HG03196 (cell line): ENCODE data around the gene SERPINA1.
"Not testable (repeated sequence)": the region's sequence is repeated elsewhere in the genome, so short reads cannot be mapped to it uniquely, and the experiment has no call there.

Experiments used
- ATAC-seq: cut with Tn5 transposase; IDR thresholded peaks from one replicate; pipeline ENCODE4 v1.9.1; 2021; ENCODE audit not compliant: unreplicated experiment

SERPINA1 gene

GRCh38 chr14:94372021-94372605 is 16.3 kb downstream of the SERPINA1 start:
- no peak for ATAC-seq

- ATAC-seq, result no peak
These were observed 17.9 kb downstream of the SERPINA1 start for GRCh38 chr14:94370524-94370910.

DNA sequence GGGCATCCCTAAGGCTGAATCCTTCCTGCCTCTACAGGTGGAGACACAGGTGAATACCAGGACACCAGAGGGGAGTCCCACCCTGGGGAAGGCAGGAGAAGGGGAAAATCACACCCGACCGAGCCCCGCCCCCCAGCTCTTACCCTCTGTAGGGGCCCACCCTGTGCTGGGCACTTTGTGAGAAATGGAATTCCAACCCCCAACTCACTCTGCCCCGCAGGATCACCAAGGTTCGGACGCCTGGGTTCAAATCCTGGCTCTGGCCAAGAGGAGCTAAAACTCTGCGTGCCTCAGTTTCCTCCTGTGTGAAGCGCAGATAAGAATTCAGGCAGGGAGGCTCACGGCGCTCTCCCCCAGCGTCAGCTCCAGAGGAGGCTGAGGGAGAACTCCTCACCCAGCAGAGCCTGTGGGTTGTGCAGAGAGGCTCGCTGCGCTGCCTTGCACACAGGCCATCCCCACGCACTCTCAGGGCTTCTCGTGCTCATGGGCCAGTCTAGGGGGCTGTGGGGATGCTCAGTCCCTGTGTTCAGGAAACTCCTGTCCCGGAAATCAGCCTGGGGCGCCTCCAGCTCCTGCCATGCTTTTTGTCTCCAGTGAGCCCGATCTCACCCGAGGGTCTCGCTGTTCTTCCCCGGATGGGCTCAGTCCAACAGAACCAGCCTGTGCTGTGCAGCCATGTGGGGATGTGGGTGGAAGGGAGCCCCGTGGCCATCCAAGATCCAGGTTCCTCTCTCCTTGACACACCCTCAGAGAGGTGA is 18.5 kb downstream of the SERPINA1 start:
- not testable (repeated sequence) for ATAC-seq

DNA sequence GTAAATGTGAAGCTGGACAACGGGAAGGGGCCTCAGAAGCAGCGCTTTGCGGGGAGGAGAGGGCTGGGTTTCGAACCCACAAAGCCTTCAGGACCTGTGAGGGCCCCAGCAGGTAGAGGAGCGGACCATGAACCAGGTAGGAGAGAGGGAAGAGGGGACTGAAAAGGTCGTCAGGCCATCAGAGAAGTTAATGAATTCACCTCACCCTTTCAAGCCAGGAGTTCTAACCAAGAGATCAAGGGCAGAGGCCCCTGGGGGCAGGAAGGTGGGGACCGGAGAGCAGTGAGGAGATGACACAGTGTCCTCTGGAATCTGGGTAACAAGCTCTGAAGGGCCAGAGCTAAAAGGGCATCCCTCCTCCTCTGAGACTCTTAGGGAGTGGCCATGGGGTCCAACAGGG is 19.4 kb downstream of the SERPINA1 start:
- ATAC-seq, result no peak

GRCh38 chr14:94368243-94368590 is 20.2 kb downstream of the SERPINA1 start:
- ATAC-seq, result no peak

DNA sequence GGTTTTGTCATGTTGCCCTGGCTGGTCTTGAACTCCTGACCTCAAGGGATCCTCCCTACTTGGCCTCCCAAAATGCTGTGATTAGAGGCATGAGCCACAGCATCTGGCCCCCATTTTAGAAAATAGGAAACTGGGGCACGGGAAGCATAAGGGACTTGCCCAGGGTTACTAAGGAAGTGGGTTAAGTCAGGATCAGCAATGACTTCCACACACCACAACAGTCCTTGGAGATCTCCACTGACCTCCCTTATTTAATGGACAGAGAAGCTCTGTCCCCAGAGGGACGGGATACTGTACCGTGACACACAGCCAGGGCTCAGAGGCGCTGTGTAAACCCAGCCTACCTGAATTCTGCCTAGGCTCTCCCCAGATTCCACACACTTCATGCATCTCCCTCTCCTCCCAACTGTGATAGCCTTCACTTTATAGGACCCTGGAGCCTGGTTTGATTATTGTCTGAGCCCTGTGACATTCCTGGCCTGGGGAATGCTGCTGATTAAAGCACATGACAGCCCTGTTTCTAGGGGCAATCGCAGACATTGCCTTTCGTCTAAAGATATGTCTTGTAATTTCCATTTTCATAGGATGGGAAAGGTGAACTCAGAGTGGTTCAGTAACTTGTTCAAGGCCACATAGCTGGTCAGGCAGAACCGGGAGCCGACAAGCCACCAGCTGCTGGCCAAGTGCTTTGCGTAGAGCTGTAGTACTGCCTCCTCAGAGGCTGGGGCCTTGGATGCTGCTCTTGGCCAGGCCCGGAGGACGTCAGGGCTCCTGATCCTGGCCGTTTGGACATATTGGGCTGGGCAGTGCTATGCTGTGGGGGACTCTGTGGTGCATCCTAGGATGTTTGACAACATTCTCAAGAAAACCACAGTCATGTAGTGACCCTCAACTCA is 20.8 kb downstream of the SERPINA1 start:
- ATAC-seq, result no peak

- no peak for ATAC-seq
These were observed 22.1 kb downstream of the SERPINA1 start, which contains the start of gene SERPINA2 for GRCh38 chr14:94366146-94366915. Gene SERPINA2 (minus strand): TSS chr14:94366698.

DNA sequence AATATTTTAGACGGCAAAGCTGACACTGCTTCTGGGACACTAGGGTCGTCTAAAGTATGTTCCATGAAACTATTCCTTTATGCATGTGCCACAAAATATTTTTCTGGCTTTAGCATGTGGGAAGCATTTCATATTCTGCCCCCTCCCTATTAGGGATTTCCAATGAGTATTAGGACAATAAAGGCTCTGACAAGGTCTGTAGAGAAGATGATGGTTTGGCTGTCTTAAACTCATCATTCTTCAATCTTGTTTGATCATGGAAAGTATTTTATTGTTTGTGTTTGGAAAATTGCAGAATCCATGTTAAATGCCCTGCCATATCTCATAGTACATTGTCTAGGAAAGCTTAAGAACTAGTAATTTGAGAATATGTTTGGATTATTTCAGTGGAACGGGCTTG is 22.8 kb downstream of the SERPINA1 start:
- no peak for ATAC-seq

GRCh38 chr14:94364964-94365363 is 23.4 kb downstream of the SERPINA1 start:
- ATAC-seq, result no peak

DNA sequence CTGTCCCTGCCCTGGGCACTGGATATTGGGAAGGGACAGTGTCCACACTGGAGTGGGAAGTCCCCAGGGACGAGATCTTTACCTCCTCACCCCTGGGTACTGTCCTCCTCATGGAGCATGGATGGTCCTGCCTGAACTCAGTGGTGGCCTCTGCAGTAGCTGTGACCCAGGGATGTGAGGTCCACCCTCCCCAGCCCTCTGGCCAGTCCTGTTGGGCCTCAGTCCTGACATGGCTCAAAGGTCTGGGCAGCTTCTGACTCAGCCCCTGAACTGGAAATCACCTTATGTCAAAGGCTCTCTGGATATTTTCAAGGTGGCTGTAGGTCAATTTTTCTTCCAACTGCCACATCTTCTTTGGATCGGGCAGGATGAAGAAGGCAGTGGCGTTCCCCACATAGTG is 24.4 kb downstream of the SERPINA1 start:
- ATAC-seq, result no peak

GRCh38 chr14:94363151-94363624 is 25.2 kb downstream of the SERPINA1 start:
- ATAC-seq, result no peak

DNA sequence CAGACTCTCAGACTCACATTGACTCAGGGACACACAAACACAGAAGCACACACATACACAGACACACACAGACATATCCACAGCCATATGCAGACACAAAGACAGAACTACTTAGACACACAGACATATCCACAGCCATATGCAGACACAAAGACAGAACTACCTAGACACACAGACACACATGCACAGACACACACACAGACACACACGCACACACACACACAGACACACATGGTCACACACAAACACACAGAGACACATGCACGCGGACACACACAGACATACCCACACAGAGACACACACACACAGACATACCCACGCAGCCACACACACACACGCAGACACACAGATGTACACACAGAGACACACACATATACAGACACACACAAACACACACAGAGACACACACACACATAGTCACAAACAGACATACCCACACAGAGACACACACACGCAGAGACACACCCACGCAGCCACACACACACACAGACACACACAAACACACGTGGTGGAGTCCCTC is 25.7 kb downstream of the SERPINA1 start:
- ATAC-seq, result no peak

DNA sequence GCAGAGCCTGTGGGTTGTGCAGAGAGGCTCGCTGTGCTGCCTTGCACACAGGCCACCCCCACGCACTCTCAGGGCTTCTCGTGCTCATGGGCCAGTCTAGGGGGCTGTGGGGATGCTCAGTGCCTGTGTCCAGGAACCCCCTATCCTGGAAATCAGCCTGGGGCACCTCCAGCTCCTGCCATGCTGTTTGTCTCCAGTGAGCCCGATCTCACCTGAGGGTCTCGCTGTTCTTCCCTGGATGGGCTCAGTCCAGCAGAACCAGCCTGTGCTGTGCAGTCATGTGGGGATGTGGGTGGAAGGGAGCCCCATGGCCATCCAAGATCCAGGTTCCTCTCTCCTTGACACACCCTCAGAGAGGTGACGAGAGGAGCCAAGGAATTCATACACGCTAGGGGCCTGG is 26.7 kb downstream of the SERPINA1 start:
- no peak for ATAC-seq

DNA sequence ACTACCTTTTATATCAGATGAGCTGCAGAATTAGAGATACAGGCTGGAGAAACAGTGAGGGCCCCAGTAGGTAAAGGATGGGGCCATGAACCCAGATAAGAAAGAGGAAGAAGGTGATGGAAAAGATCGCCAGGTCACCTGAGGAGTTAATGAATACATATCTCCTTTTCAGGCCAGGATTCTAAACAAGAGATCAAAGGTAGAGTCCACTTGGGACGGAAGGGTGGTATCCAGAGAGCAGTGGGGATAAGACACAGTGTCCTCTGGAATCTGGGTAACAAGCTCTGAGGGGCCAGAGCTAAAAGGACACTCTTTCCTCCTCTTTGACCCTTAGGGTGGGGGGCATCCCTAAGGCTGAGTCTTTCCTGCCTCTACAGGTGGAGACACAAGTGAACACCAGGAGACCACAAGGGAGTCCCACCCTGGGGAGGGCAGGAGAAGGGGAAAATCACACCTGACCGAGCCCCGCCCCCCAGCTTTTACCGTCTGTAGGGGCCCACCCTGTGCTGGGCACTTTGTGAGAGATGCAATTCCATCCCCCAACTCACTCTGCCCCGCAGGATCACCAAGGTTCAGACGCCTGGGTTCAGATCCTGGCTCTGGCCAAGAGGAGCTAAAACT is 27.3 kb downstream of the SERPINA1 start:
- no peak for ATAC-seq

DNA sequence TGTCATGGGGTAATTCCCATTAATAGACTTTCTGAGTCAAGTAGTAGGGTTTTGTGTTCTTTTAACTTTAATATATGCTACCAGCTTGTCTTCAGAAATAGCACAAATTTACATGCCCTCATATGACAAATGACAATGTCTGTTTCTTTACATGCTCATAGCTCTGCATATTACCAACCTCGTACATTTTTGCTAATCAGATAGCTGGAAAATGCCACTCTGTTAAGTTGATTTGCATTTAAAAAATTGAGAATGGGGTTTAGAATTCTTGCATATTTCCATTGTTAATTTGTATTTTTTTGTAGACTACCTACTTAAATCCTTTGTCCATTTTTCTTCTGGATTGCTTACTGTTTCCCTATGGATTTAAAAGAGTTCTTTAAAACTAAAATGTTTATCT is 31.2 kb downstream of the SERPINA1 start:
- no peak for ATAC-seq

DNA sequence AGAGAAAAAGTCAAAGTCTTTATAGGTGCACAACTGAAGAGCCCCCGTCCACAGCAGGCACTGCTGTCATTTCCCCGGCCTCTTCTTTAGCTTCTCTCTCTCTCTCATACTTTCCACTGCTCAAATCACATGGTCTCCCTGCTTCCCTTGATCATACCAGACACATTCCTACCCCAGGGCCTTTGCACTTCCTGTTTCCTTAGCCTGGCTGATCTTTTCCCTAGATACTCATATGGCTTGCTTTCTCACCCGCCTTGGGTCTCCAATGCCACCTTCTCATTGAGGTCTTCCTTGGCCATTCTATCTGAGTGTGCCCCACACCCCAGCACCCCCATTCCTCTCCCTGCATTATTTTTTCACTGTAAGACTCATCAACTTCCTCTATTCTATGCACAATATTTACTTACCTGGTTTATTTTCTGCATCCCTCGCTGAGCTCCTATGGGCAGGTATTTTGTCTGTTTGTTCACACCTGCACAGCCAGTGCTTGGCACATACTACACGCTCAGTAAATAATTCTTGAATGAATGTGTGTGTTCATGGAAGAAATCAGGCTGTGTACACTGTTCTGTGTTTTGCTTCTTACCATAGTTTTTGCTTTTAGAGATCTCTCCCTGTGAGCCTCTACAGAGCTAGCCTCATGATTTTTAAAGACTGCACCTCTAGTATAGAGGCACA is 31.9 kb downstream of the SERPINA1 start:
- ATAC-seq, result no peak

- no peak for ATAC-seq
These were observed 33.1 kb downstream of the SERPINA1 start for GRCh38 chr14:94355191-94355794.

- ATAC-seq, result no peak
These were observed 33.7 kb downstream of the SERPINA1 start for GRCh38 chr14:94354638-94355185.

- ATAC-seq, result not testable (repeated sequence)
These were observed 34.2 kb downstream of the SERPINA1 start for GRCh38 chr14:94354190-94354589.
